ENCODE results near the gene NKAIN2.
"Not testable (repeated sequence)": the region's sequence is repeated elsewhere in the genome, so short reads cannot be mapped to it uniquely, and the experiment has no call there.

The NKAIN2 gene

DNA sequence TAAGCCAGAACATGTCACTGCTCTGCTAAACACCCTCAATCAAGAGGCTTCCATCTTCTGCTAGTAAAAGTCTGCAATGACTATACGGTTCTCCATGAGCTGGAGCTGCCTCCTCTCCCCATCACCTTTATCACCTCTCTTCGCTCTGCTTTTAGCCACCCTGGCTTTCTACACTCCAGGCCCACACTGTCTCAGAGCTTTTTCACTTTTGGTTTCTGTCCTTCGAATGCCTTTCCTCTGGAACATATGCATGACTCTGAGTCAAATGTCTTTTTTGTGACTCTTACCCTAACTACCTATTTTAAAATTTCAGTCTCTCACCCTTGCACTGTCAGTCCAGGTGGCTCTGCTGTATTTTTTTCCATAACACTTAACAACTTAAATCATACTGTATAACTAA, 633.1 kb downstream of the NKAIN2 start:
- DNase-seq (ENCODE audit: low read depth), result no peak

DNA sequence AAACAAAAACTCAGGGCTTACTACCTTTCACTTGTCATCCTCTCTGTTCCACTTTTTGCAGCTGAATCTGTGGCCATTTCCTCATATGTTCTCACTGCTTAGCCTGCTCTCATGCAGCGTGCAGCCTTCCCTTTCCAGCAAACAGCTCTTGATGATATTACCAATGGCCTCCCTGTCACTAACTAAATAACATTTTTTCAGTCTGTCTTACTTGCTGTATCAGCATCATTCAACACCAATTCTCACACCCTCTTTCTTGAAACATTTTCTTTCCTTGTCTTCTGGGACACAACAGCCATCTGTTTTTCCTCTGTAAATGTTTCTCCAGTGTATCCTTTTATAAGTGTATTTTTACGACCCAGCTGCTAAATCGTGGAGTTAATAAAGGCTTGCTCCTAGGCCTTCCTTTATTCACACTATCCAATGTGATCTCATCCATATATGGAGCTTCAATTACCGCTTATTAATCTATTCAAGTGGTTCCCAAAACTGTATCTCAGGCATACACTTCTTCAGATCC, 634.9 kb downstream of the NKAIN2 start:
- no peak for DNase-seq (ENCODE audit: low read depth)

DNA sequence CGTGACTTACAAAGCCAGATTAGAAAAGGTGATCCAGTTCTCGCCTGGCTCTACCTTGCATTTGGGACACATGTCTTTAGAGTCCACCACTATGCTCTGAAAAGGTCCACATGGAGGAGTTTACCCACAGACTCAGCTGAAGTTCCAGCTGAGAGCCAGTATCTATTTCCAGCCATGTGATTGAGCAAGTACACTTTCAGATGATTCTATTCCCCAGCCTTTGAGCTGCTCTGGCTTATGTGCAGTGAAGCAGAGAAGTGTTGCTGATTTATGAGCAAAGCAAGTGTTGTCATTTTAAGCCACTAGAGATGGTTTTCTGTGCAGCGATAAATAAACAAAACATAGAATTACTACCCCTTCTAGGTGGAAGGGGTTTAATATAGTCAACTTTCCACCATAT, 637.8 kb downstream of the NKAIN2 start:
- no peak for DNase-seq (ENCODE audit: low read depth)

DNA sequence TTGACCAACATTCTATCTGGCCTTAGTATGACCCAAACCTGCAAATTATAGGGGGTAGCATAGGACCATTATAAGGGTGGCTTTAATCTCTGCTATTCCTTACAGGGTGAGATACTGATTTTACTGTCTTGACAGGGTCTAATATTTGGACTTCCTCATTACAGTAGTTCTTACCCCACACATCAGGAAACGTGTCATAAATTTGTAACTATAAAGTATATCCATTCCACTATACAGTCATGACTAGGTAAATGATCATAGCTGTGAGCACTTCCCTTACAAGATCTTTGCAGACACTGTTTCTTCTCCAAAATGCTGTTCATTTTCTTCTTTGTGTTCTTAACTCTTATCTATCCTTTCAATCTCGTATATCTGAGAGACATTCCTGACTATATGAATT, 639.9 kb downstream of the NKAIN2 start:
- DNase-seq (ENCODE audit: low read depth), result no peak

DNA sequence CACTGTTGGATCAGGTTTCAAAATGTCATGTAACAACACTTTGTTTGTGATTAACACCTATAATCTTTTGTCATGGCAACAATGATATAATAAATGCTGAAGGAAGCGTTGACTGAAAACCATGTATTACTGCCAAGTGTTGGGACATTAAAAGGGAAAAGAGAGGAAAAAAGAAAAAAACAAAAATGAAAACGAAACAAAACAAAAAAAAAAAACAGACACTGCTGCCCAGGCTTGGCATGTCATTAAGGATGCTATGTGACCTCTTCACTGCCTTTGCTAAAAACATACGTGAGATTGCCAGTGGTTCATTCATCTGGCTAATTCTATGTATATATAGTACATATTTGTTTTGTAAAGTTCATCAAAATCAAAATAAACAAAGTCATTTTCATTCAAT, 641.9 kb downstream of the NKAIN2 start:
- DNase-seq (ENCODE audit: low read depth), result no peak

DNA sequence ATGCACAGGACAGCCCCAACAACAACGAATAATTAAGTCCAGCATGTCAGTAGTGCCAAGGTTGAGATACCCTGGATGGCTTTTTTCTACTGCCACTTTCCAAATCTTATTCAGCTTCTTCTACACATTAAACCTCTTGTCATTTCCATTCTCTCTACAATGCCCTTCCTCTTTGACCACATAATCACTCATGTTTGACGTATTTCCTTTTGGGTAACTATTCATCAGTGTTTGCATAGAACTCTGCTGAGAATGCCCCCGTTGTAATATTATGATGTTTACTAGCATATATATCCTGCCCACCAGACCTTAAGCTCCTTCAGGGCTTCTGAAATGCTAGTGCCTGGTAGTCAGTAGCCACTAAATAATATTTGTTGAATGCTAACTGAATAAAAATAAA, 643.3 kb downstream of the NKAIN2 start:
- no peak for DNase-seq (ENCODE audit: low read depth)

DNA sequence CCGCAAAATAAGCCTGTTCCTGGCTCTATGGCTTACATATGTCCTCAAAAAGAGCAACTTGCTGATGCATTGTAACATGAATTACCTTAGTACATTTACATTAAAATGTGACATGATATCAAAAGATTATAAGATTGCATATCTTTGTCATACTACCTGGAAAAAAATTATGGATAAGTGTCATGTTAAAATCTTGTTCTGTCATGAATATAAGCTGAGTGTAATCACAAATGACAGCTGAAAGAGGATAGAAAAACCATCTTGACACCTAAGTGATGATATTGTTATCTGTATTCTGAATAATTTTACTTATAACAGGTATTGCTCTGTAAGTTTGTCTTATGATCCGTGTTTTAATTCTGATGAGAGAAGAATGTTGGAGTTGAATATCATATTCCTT, 655.6 kb downstream of the NKAIN2 start:
- DNase-seq (ENCODE audit: low read depth), result no peak

DNA sequence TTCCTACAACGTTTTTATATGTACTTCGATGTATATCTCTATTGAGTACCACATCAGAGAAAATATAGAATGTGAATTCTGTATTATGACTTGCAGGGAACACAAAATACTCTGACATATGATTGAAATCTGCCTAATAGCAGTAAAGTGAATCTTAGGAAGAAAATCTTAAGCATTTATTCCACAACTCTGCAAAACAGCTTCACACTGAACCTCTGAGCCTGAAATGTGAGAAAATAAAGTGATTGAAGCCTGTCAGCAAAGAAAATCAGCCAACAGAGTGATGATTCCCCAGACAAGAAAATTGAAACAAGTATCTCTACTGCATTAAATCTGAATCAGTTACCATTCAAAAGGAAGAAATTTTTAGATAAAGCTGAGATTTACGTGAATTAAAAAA, 659.1 kb downstream of the NKAIN2 start:
- no peak for DNase-seq (ENCODE audit: low read depth)

DNA sequence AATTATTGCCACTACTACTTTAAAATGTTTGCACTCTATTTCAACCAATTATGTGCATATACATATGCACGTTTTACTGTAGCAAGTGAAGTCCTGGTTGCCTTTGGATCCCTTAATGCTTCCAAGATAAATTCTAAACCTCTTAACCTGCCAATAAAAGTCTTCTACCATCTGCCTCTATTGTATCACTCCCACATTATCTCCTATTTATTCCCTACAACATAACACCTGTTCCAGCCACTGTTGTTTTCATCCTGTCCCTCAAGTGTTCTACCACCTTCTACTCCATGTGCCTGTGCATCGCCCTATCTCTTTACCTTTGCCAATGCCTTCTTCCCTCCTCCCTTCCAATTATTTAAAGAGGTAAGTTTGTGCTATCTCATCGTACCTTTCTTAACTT, 659.6 kb downstream of the NKAIN2 start:
- no peak for DNase-seq (ENCODE audit: low read depth)

DNA sequence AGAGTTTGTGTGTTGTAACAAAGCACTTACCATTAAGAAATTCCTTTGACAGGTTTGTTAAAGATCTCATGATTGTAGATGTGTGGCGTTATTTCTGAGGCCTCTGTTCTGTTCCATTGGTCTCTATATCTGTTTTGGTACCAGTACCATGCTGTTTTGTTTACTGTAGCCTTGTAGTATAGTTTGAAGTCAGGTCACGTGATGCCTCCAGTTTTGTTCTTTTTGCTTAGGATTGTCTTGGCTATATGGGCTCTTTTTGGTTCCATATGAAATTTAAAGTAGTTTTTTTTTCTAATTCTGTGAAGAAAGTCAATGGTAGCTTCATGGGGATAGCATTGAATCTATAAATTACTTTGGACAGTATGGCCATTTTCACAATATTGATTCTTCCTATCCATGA, 660.9 kb downstream of the NKAIN2 start:
- not testable (repeated sequence) for DNase-seq (ENCODE audit: low read depth)

DNA sequence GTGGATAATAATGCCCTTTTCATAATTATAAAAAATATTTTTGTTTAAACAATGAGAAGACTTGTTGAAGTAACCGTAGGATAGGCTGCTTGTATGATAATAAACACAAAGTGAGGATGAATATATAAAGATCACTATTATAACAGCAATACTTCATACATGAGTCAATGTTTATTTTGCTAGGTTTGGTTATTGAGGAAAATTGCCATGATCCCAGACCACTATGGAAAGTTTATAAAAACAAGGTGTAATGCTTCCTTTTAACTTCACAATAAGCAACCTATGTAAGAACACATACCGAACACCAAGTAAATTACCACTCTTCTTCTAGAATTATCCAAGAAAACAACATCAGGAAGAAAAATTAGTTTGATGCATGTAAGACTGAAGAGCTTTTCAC, 663.3 kb downstream of the NKAIN2 start:
- DNase-seq (ENCODE audit: low read depth), result no peak

DNA sequence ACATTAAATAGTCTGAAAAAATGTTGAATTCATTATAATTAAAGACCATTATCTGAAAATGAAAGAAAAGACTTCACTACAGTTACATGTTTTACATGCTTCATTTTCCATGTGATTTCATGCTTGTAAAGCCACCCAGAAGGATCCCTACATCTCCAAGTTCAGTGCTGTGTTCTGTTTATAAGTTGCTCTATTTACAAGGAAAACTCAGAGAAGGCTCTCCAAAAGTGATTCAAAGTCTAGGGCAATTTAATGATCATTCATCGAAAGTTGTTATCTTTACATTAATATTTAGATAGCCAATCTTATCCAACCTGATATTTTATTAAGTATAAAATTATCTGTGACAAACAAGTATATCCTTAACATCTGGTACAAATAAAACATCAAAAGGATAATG, 663.7 kb downstream of the NKAIN2 start:
- DNase-seq (ENCODE audit: low read depth), result no peak

DNA sequence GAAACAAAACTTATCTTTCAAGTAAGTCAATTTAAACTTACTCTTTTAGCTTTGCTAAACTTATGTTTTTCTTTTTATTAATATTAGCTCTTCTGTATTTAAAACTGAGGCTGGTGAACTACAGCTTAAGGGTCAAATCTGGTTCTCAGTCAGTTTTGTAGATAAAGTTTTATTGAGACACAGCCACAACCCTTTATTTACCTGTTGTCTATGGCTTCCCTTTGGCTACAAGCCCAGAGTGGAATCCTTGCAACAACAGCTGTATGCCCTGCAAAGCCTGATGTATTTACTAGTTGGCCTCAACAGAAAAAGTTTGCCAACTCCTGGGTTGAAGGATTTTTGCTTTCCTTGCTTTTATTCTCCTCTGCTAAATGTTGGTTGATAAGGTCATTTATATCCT, 667.1 kb downstream of the NKAIN2 start:
- DNase-seq (ENCODE audit: low read depth), result no peak

DNA sequence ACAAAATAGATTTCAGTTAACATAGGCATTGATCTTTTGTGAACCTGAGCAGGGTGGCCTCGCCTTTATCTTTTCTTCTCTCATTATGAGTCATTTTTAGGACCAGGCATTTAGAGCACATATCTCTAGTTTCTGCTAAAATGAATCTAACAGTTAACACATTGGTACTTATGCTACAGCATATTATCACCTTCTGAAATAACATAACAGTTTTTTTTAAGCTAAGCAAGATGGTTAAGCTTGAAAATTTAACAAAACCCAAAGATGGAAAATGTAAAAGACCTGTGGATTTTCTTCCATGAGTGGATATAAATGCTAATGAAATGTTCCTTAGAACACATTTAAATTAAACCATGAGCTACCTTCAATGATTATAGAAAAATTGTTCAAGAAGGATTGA, 671.5 kb downstream of the NKAIN2 start:
- DNase-seq (ENCODE audit: low read depth), result no peak

DNA sequence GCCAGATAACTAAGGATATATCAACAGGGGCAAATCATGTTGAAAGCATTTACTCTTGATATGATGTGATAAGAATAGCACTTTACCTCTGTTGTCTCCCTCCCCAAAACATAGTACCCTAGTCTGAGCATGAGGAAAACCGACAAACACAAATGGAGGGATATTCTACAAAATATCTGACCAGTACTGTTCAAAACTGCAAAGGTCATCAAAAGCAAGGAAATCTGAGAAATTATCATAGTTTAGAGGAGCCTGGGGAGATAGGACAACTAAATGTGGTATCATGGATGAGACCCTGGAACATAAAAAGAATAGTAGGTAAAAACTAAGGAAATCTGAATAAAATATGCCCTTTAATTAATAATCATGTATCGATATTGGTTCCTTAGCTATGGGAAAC, 675.2 kb downstream of the NKAIN2 start:
- no peak for DNase-seq (ENCODE audit: low read depth)

DNA sequence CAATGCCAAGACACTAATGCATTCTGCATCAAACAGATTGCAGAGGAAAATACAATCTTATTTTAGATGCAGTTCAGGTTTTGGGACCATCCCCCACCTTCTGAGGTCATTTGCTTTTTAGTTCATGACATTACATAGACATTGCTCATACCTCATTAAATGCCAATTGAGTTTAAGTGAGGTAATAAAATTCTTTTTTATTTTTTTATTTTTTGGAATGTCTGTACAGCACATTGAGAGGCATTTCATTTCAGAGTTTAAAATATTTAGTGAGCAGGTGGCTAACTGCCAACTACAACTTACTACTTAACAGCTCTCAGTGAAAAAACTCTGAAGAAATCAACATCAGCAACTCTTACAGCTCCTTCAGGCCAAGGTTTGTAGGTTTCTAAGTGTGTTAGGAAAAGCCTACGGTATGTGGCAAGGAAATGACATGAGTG, 676.3 kb downstream of the NKAIN2 start:
- DNase-seq (ENCODE audit: low read depth), result no peak

DNA sequence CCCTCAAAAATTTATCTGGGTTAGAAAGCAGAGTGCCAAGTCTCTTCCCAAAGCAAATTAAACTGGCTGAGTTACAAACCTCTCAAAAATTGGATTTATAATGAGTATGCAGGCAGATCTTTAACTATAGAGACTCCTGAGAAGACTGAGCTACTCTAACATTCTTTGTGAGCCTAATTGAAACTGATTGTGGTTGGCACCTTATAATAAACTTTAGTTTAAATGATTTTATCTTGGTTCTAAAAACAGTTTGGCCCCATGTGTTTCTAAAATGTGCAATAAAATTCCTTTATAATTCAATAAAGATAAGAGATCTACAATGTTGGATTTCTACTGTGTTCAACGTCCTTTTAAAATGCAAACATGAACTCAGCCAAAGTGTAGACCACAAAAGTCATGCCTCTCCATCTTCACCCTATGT, 678.4 kb downstream of the NKAIN2 start:
- no peak for DNase-seq (ENCODE audit: low read depth)

DNA sequence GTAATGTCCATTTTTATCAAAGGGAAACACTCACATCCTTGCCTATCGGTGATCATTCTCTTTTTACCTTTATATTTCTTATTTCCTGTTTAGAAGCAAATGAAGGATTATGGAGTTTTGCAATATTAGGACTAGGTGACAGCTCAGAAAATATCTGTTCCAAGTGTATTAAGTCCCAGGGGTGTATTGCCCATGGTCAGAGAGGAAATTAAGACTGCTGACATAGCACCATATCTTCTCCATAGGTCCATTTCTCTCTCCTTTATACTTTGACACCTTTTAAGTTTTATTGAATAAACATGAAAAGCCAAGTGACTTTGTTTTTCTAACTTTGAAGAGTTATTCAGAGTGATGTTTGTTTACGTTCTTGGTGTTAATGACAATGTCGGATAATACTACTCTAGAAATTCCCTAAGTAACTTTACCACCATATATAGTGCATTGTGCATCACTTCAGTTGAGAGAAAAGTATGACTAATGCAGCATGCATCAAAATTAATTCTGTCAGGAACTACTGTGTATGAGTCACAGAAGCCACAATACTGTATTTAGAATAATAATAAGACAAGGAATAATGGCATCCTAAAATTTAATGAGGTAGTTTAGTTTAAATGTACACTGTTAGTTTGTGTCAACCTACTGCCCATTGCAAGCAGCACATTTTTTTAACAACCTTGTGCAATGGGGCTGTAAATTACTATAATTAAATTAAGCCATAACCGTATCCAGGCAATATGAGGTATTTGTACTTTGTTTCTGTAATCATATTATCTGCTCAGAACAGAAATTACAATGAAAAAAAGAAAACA, 684.2 kb downstream of the NKAIN2 start:
- DNase-seq (ENCODE audit: low read depth), result no peak

DNA sequence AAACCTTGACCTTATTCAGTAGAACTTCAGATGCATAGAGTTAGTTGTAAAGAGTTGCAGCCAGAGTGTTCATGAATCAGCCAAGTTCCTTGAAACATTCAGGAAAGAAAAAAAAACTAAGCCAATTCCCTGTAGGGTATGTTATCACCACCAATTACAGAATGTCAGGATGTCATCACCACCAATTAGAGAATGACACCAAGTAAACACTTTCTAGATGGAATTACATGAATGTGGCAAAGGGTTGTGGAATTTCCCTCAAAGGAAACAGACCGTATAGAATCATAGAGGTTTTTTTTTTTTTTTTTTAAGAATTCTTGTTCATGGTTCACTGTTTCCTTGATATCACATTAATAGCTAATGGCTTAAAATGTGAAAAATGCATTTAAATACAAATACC, 686.5 kb downstream of the NKAIN2 start:
- no peak for DNase-seq (ENCODE audit: low read depth)

DNA sequence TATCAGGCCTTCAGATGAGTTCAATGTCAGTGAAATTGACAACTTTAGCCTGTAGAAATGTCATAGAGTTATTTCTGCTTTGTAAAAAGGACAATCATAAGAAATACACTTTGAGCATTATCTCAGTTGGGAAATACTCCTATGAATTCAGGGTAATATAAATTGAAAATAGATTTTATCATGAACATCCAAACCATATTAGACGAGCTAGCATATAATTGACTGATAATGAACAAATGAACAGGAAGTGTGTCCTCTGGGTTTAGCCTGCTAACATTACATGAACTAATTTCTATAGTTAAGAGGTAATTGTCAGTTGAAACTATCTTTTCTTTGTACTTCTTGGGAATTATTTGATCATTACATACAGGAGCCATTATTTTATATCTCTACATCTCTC, 689.6 kb downstream of the NKAIN2 start:
- DNase-seq (ENCODE audit: low read depth), result no peak

DNA sequence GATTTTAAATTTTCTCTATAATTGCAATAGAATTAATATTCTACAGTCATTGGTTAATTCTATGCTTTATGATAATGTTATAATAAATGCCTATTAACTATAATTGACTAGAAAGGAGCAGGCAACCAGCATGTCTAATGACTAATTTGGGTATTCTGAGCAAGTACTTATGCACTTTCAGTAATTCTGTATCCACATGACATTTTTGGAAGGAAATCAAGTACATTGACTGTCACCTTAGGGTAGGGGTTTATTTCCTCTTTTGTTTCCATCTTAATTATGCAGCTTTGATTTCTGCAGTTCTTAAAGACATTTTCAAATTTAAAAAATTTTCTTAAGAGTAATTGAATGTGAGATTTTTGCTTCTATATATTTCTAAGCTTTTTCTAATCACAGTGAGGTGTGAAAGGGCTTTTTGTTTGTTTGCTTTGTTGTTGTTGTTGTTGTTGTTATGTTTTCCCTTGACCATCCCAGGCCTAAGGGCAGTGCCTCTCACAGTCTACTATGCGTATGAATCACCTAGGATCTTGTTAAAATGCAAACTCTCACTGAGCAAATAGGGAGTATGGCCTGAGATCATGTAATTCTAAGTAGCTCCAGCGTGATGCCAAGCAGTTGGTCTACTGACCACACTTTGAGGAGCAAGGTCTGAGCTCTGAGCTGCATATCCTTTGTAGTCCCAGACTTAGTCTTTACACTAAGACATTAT, 691.4 kb downstream of the NKAIN2 start:
- DNase-seq (ENCODE audit: low read depth), result no peak

DNA sequence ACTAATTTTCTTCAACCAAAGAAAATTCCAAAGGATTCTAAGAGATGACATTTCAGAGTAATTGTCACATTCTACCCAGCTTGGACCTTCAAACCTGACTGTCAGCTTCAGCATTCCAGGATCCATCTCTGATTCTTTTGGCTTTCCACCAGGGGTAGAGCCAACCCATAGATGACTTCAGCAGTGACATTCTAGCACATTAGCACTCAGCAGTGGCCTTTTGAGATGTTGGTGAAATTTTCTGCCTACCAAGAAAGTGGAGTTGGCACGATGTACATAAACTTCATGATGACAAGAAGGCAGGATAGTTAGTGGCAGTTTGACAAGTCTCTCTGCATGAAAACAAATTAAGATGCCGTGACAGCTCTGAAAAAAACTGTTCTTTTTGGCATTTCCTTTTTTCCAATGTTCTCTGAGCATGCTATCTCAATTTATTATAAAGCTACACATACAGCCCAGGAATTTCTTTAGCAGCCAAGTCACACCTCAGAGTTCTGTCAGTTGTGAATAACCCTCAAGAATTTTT, 692.1 kb downstream of the NKAIN2 start:
- no peak for DNase-seq (ENCODE audit: low read depth)

DNA sequence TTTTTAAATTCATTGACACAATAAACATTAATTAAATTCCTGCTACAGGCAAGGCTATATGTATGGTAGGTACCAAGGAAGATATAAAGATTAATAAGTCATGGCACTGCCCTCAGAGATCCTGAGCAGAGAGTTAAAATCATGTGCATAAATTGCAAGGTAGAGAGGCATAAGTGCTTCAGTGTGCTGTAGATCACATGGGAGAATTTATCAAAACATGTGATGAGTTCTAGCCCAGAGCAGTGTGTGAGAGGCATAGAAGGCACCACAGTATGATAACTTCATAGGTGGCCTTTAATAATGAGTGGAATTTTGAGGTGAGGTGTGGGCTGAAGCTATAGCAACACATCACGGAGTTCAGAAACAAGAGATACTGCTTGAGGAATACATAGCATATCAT, 692.7 kb downstream of the NKAIN2 start:
- DNase-seq (ENCODE audit: low read depth), result no peak
